ENCODE measurements around the gene PROSER3. TPM values are rescaled to one million over a fixed set of nuclear protein-coding genes. Genes with fewer than 3 reads are reported as not detected.
A peak's percentile ranks its signal among the peaks of the same experiment; 100 is the strongest.

Gene PROSER3
- total and polyA plus RNA-seq, 9 of the 15 experiments (the other 6 are each of a cell fraction or from before 2014, with no cell fraction given): 1.0 to 39.5 (median 5.1) TPM

- no peak for TF ChIP-seq RAD51 (IDR thresholded peaks at IDR 0.05; ENCODE audit: borderline replicate concordance, low read depth)
- no peak; the same call in 1 of the 2 replicates for TF ChIP-seq BHLHE40 (IDR thresholded peaks at IDR 0.05; ENCODE audit: low read length)
- TF ChIP-seq CBX8 (IDR thresholded peaks at IDR 0.05; ENCODE audit: borderline replicate concordance, extremely low read depth, low read depth, low read length, poor library complexity, severe bottlenecking): no peak
- no peak for TF ChIP-seq CEBPB (tag; IDR thresholded peaks at IDR 0.05)
- TF ChIP-seq HMG20B (CRISPR knock-in tag; IDR thresholded peaks at IDR 0.05): no peak
- TF ChIP-seq ZNF583 (CRISPR knock-in tag; IDR thresholded peaks at IDR 0.05): no peak
- peak; percentile 75 for TF ChIP-seq L3MBTL2 (IDR thresholded peaks at IDR 0.05)
- TF ChIP-seq HNRNPL (IDR thresholded peaks at IDR 0.05; ENCODE audit: low read depth, low read length): no peak
- no peak for TF ChIP-seq HDGF (IDR thresholded peaks at IDR 0.05)
- TF ChIP-seq NCOA4 (IDR thresholded peaks at IDR 0.05; ENCODE audit: partially characterized antibody): no peak
- TF ChIP-seq CBFB (CRISPR knock-in tag; IDR thresholded peaks at IDR 0.05): peak; percentile 62; the same call in 1 of the 2 replicates
- no peak for TF ChIP-seq ZNF707 (CRISPR knock-in tag; conservative IDR thresholded peaks at IDR 0.05)
- TF ChIP-seq CAMTA2 (CRISPR knock-in tag; conservative IDR thresholded peaks at IDR 0.05): no peak
- peak in 1 of 2 experiments; percentile 54; a peak in 2 of 4 replicates for TF ChIP-seq MLLT1 (IDR thresholded peaks at IDR 0.05)
- TF ChIP-seq MIER1 (IDR thresholded peaks at IDR 0.05; ENCODE audit: low read depth): no peak; the same call in 1 of the 2 replicates
- TF ChIP-seq CEBPZ (IDR thresholded peaks at IDR 0.05; ENCODE audit: borderline replicate concordance, low read depth, low read length): no peak
- TF ChIP-seq MTA3 (IDR thresholded peaks at IDR 0.05; ENCODE audit: borderline replicate concordance): peak; percentile 63; the same call in 1 of the 2 replicates
- TF ChIP-seq SNRNP70 (optimal IDR thresholded peaks at IDR 0.05; ENCODE audit: low read depth, low read length): no peak
- TF ChIP-seq TBP (optimal IDR thresholded peaks at IDR 0.05; ENCODE audit: low read depth, low read length): peak; percentile 62
- TF ChIP-seq ZBTB7A (IDR thresholded peaks at IDR 0.05; ENCODE audit: borderline replicate concordance, control insufficient read depth, low read depth, low read length): peak; percentile 95; the same call in 1 of the 2 replicates
- TF ChIP-seq NELFE (IDR thresholded peaks at IDR 0.05; ENCODE audit: insufficient read depth, insufficient read length): no peak
- TF ChIP-seq ZC3H11A (IDR thresholded peaks at IDR 0.05; ENCODE audit: low read depth, low read length): no peak
- no peak for TF ChIP-seq ZC3H4 (CRISPR knock-in tag; IDR thresholded peaks at IDR 0.05; ENCODE audit: borderline replicate concordance)
- no peak; the same call in 1 of the 2 replicates for TF ChIP-seq ZNF76 (CRISPR knock-in tag; IDR thresholded peaks at IDR 0.05; ENCODE audit: borderline replicate concordance)
- TF ChIP-seq BRF1 (IDR thresholded peaks at IDR 0.05; ENCODE audit: borderline replicate concordance, extremely low read depth, insufficient read length): no peak
Observed at GRCh38 chr19:35716801-35717664, 40.9 kb upstream of the PROSER3 start (continued).

Data from K562 (cell line).